Testis (tissue), 2 donors: ENCODE results near the gene IL1RAPL2.

Source experiments
- POLR2A ChIP-seq: fragments of 450-650 bp; IDR thresholded peaks from one replicate; pipeline ENCODE4 v1.6.1; 2017; ENCODE audit warnings: antibody characterized with exemption, mild to moderate bottlenecking, moderate library complexity
- TF ChIP-seq, protein P1 (sequence below), 3 experiments: fragments of 450-650 bp in 2 of 3; fragments of 200-600 bp in 1 of 3; sonication (generic) in 1 of 3; IDR thresholded peaks; one replicate each; pipeline ENCODE4 v1.5.1; 2016 to 2019; ENCODE audit warnings: antibody characterized with exemption in 3 of 3, mild to moderate bottlenecking in 2 of 3, moderate library complexity in 1 of 3

DNA sequence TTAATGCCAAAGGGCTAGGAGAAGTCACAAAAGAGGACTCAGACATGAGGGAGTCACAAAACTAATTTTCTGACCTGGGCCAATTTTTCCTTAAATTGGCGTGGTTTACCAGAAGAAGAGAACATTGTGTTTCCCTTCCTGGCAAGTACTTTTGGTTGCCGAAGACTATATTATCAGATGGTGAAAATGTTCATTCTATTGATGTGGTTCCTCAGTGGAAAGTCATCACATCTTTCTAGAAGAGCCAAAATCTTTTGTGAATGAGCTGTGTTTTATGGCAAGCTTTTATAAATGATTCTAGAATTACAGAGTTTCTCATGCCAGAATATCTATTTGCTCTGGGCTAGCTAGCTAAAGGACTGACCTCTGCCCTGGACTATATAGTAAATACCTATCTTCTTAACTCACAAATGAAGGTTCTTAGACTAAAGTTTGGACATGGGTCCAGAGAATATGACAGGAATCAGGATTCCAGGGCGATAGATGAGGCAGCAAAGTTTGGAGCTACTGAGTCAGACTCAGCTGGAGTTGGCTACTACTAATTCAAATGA, 288.9 kb downstream of the IL1RAPL2 start:
- TF ChIP-seq, protein P1, sequence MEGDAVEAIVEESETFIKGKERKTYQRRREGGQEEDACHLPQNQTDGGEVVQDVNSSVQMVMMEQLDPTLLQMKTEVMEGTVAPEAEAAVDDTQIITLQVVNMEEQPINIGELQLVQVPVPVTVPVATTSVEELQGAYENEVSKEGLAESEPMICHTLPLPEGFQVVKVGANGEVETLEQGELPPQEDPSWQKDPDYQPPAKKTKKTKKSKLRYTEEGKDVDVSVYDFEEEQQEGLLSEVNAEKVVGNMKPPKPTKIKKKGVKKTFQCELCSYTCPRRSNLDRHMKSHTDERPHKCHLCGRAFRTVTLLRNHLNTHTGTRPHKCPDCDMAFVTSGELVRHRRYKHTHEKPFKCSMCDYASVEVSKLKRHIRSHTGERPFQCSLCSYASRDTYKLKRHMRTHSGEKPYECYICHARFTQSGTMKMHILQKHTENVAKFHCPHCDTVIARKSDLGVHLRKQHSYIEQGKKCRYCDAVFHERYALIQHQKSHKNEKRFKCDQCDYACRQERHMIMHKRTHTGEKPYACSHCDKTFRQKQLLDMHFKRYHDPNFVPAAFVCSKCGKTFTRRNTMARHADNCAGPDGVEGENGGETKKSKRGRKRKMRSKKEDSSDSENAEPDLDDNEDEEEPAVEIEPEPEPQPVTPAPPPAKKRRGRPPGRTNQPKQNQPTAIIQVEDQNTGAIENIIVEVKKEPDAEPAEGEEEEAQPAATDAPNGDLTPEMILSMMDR (IDR thresholded peaks at IDR 0.05): no peak
- TF ChIP-seq POLR2A: no peak
